K562 (cell line): ENCODE results near the gene GTPBP2. TPM values are rescaled to one million over a fixed set of nuclear protein-coding genes. Genes with fewer than 3 reads are reported as not detected.

Experiments
- CBX2 ChIP-seq: fragments of 200-600 bp; sonication (generic); IDR thresholded peaks from one replicate; pipeline ENCODE4 v1.6.1; 2012; ENCODE audit warnings: mild to moderate bottlenecking, low read length, inconsistent platforms; ENCODE audit not compliant: insufficient read depth, poor library complexity, severe bottlenecking
- FOXJ2 ChIP-seq: fragments of 200-800 bp; sonication (Bioruptor generic); IDR thresholded peaks from 2 replicates; pipeline ENCODE4 v1.6.1; 2016; ENCODE audit warnings: missing genetic modification characterization, missing compliant biosample characterization
- HNRNPL ChIP-seq: fragments of 200-400 bp; formaldehyde crosslinking; IDR thresholded peaks from 2 replicates; pipeline ENCODE4 v1.6.1; 2017; ENCODE audit warnings: low read depth, mild to moderate bottlenecking, low read length
- KLF1 ChIP-seq: fragments of 450-650 bp; IDR thresholded peaks from 2 replicates; pipeline ENCODE4 v1.6.1; 2016; ENCODE audit warnings: missing genetic modification characterization, missing compliant biosample characterization
- LEF1 ChIP-seq: fragments of 450-650 bp; IDR thresholded peaks from 2 replicates; pipeline ENCODE4 v1.6.1; 2016; ENCODE audit warnings: mild to moderate bottlenecking
- MTA3 ChIP-seq: fragments of 450-650 bp; formaldehyde crosslinking; IDR thresholded peaks from 2 replicates; pipeline ENCODE4 v1.6.1; 2017; ENCODE audit warnings: mild to moderate bottlenecking, borderline replicate concordance
- MYC ChIP-seq, 2 experiments: fragments of 250-450 bp in 1 of 2; sonication (Bioruptor Pico) in 1 of 2; IDR thresholded peaks; 2 replicates each; pipeline versions ENCODE4 v1.5.1 to v1.6.1; 2012 to 2021; ENCODE audit warnings: low read depth in 2 of 2, borderline replicate concordance in 1 of 2, improper control_type of control experiment in 1 of 2, low read length in 1 of 2, mild to moderate bottlenecking in 1 of 2, moderate library complexity in 1 of 2
- NFIC ChIP-seq: fragments of 450-650 bp; IDR thresholded peaks from 2 replicates; pipeline ENCODE4 v1.6.1; 2017; ENCODE audit warnings: mild to moderate bottlenecking, inconsistent platforms
- PHB2 ChIP-seq: fragments of 450-650 bp; IDR thresholded peaks from 2 replicates; pipeline ENCODE4 v1.6.1; 2017; ENCODE audit warnings: low read depth
- SAP30 ChIP-seq: fragments of 200-600 bp; sonication (generic); IDR thresholded peaks from 2 replicates; pipeline ENCODE4 v1.6.1; 2012; ENCODE audit warnings: borderline replicate concordance, low read depth, mild to moderate bottlenecking, moderate library complexity, low read length, control low read depth, inconsistent platforms; ENCODE audit not compliant: insufficient read depth, poor library complexity, severe bottlenecking
- TGIF2 ChIP-seq: sonication (generic); formaldehyde crosslinking; IDR thresholded peaks from 2 replicates; pipeline ENCODE4 v1.8.1; 2022; ENCODE audit warnings: mild to moderate bottlenecking, missing genetic modification reagents, moderate library complexity
- TRIM24 ChIP-seq, 2 experiments: fragments of 450-650 bp; IDR thresholded peaks; 2 replicates each; pipeline ENCODE4 v1.6.1; 2016
- ZBTB8A ChIP-seq: fragments of 450-650 bp; IDR thresholded peaks from 2 replicates; pipeline ENCODE4 v1.6.1; 2018; ENCODE audit warnings: mild to moderate bottlenecking, moderate library complexity; ENCODE audit not compliant: partially characterized antibody
- ZNF354B ChIP-seq: fragments of 250-450 bp; sonication (Bioruptor Pico); IDR thresholded peaks from 2 replicates; pipeline ENCODE4 v1.4.0; 2020
- ZNF583 ChIP-seq: fragments of 250-450 bp; sonication (Bioruptor Pico); IDR thresholded peaks from 2 replicates; pipeline ENCODE4 v1.4.0; 2020
- ZNF589 ChIP-seq: fragments of 200-800 bp; sonication (Bioruptor generic); IDR thresholded peaks from 2 replicates; pipeline ENCODE4 v1.6.1; 2016; ENCODE audit warnings: low read depth, missing genetic modification characterization, missing compliant biosample characterization
- polyA plus RNA-seq, 8 experiments: library from polyadenylated mRNA; depleted of rRNA in 4 of 8; stranded (reverse) in 5 of 8; unstranded in 3 of 8; fragments of >200 nt; fragmentation: Nextera tagmentation in 2 of 8; fragmentation: Illumina TruSeq in 1 of 8; extraction: Ambion mirVana in 2 of 8; extraction: Trizol in 1 of 8; gene quantifications; 2 replicates each; pipeline versions ENCODE4 v1.2.1 to v1.2.3, GENCODE V29; 2011 to 2014; ENCODE audit warnings: inconsistent platforms in 1 of 8, missing spikeins in 1 of 8
- total RNA-seq, 7 experiments: library from RNA; depleted of rRNA in 6 of 7; stranded (reverse); fragments of >200 nt in 6 of 7; fragmentation: Illumina TruSeq in 2 of 7; extraction: Trizol in 2 of 7; gene quantifications; 2 replicates each; pipeline versions ENCODE4 v1.2.1 to v1.2.3, GENCODE V29; 2011 to 2021; ENCODE audit warnings: low replicate concordance in 1 of 7
- TF ChIP-seq, protein P1 (sequence below), 2 experiments: fragments of 450-650 bp in 1 of 2; sonication (generic) in 1 of 2; formaldehyde crosslinking in 1 of 2; IDR thresholded peaks in 1 of 2; conservative IDR thresholded peaks in 1 of 2; 2 replicates each; pipeline versions ENCODE4 v1.6.1 to v1.8.1; 2016 to 2023; ENCODE audit warnings: mild to moderate bottlenecking in 2 of 2, moderate library complexity in 2 of 2, inconsistent platforms in 1 of 2, missing genetic modification reagents in 1 of 2
- TF ChIP-seq, protein P2 (sequence below), 2 experiments: fragments of 450-650 bp; formaldehyde crosslinking in 1 of 2; IDR thresholded peaks; 2 replicates each; pipeline versions ENCODE4 v1.4.0 to v1.6.1; 2014 to 2020; ENCODE audit warnings: mild to moderate bottlenecking in 2 of 2, borderline replicate concordance in 1 of 2, low read depth in 1 of 2

GTPBP2 gene
- total and polyA plus RNA-seq, 9 of the 15 experiments (the other 6 are each of a cell fraction or from before 2014, with no cell fraction given), result 48.4 to 196 (median 111) TPM

- TF ChIP-seq MTA3 (peak; percentile 76; the same call in 1 of the 2 replicates), FOXJ2 (tag) (no peak), ZBTB8A (no peak), PHB2 (no peak), LEF1 (0 out of 2 replicates have a peak, but pooled peaks have one; percentile 33), KLF1 (tag) (0 out of 2 replicates have a peak, but pooled peaks have one; percentile 28), ZNF354B (CRISPR knock-in tag) (no peak), CBX2 (no peak), MYC (IDR thresholded peaks at IDR 0.05; ENCODE audit: low read depth, low read length) (peak; percentile 94), MYC (CRISPR knock-in tag; IDR thresholded peaks at IDR 0.05; ENCODE audit: borderline replicate concordance, low read depth) (no peak), HNRNPL (no peak), ZNF589 (peak; percentile 88), NFIC (peak; percentile 57), TGIF2 (CRISPR knock-in tag) (no peak), TRIM24 (IDR thresholded peaks at IDR 0.05) (peak in 1 of 2 experiments; percentile 56; a peak in 1 of 4 replicates), SAP30 (peak; percentile 57), ZNF583 (CRISPR knock-in tag) (0 out of 2 replicates have a peak, but pooled peaks have one; percentile 18)
- TF ChIP-seq, protein P1, sequence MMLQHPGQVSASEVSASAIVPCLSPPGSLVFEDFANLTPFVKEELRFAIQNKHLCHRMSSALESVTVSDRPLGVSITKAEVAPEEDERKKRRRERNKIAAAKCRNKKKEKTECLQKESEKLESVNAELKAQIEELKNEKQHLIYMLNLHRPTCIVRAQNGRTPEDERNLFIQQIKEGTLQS (IDR thresholded peaks at IDR 0.05), result peak; percentile 55
- TF ChIP-seq, protein P1 (CRISPR knock-in tag; conservative IDR thresholded peaks at IDR 0.05), result no peak
- TF ChIP-seq, protein P2, sequence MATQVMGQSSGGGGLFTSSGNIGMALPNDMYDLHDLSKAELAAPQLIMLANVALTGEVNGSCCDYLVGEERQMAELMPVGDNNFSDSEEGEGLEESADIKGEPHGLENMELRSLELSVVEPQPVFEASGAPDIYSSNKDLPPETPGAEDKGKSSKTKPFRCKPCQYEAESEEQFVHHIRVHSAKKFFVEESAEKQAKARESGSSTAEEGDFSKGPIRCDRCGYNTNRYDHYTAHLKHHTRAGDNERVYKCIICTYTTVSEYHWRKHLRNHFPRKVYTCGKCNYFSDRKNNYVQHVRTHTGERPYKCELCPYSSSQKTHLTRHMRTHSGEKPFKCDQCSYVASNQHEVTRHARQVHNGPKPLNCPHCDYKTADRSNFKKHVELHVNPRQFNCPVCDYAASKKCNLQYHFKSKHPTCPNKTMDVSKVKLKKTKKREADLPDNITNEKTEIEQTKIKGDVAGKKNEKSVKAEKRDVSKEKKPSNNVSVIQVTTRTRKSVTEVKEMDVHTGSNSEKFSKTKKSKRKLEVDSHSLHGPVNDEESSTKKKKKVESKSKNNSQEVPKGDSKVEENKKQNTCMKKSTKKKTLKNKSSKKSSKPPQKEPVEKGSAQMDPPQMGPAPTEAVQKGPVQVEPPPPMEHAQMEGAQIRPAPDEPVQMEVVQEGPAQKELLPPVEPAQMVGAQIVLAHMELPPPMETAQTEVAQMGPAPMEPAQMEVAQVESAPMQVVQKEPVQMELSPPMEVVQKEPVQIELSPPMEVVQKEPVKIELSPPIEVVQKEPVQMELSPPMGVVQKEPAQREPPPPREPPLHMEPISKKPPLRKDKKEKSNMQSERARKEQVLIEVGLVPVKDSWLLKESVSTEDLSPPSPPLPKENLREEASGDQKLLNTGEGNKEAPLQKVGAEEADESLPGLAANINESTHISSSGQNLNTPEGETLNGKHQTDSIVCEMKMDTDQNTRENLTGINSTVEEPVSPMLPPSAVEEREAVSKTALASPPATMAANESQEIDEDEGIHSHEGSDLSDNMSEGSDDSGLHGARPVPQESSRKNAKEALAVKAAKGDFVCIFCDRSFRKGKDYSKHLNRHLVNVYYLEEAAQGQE (IDR thresholded peaks at IDR 0.05; ENCODE audit: borderline replicate concordance), result 0 out of 2 replicates have a peak, but pooled peaks have one; percentile 8
- TF ChIP-seq, protein P2 (CRISPR knock-in tag; IDR thresholded peaks at IDR 0.05; ENCODE audit: low read depth), result no peak
These were observed 11.1 kb upstream of the GTPBP2 start (continued) for GRCh38 chr6:43639984-43640800.
